Adrenal gland (tissue), 5 donors: ENCODE results near the gene NLRP6.

Source experiments
- POLR2A ChIP-seq, 2 donors: fragments of 450-650 bp; IDR thresholded peaks; one replicate each; pipeline ENCODE4 v1.6.1; 2017; ENCODE audit warnings: antibody characterized with exemption in 2 of 2, mild to moderate bottlenecking in 2 of 2, moderate library complexity in 1 of 2
- TF ChIP-seq, protein P1 (sequence below), 6 experiments: fragments of 450-650 bp in 4 of 6; fragments of 200-600 bp in 2 of 6; sonication (generic) in 1 of 6; IDR thresholded peaks; 1 replicate in 5 of 6; 2 replicates in 1 of 6; pipeline versions ENCODE4 v1.5.1 to v1.8.0; 2016 to 2021; ENCODE audit warnings: antibody characterized with exemption in 6 of 6, mild to moderate bottlenecking in 2 of 6, moderate library complexity in 1 of 6
- donor health status: DM: no; HTN: no; CAD: no.

GRCh38 chr11:249062-249461, 29.1 kb upstream of the NLRP6 start:
- TF ChIP-seq, protein P1, sequence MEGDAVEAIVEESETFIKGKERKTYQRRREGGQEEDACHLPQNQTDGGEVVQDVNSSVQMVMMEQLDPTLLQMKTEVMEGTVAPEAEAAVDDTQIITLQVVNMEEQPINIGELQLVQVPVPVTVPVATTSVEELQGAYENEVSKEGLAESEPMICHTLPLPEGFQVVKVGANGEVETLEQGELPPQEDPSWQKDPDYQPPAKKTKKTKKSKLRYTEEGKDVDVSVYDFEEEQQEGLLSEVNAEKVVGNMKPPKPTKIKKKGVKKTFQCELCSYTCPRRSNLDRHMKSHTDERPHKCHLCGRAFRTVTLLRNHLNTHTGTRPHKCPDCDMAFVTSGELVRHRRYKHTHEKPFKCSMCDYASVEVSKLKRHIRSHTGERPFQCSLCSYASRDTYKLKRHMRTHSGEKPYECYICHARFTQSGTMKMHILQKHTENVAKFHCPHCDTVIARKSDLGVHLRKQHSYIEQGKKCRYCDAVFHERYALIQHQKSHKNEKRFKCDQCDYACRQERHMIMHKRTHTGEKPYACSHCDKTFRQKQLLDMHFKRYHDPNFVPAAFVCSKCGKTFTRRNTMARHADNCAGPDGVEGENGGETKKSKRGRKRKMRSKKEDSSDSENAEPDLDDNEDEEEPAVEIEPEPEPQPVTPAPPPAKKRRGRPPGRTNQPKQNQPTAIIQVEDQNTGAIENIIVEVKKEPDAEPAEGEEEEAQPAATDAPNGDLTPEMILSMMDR (IDR thresholded peaks at IDR 0.05) = no peak
- TF ChIP-seq POLR2A (IDR thresholded peaks at IDR 0.05) = no peak
